ENCODE results near the gene STUM. TPM values are rescaled to one million over a fixed set of nuclear protein-coding genes. Genes with fewer than 3 reads are reported as not detected.
A peak's percentile ranks its signal among the peaks of the same experiment; 100 is the strongest.

The STUM gene
- total RNA-seq, 1 experiment from 2014 or later: 0.11 TPM

GRCh38 chr1:226658546-226659125, 110.1 kb downstream of the STUM start:
- Mint-ChIP-seq H3K27ac (peak overlapping the region in 2 of 3 experiments; percentile 65 to 81; a peak in 1 of 7 replicates), H3K27me3 (ENCODE audit: low read depth) (peaks cover 6% of the 10 kb centered on the region; the same call in 1 of the 2 replicates), H3K4me1 (peaks cover 69 to 75% of the 10 kb centered on the region in 2 experiments), H3K9me3 (no peaks in the 10 kb centered on the region), H3K36me3 (ENCODE audit: insufficient read depth in 1 of 3, low read depth in 3 of 3) (no peaks in the 10 kb centered on the region), H3K4me3 (no peak overlapping the region)
- Histone ChIP-seq H3K14ac (ENCODE audit: insufficient read depth, low read length) (no peak overlapping the region), H2BK15ac (ENCODE audit: low read depth, low read length) (no peak overlapping the region), H3K18ac (ENCODE audit: insufficient read length, low read depth, low read length) (no peak overlapping the region), H2AFZ (ENCODE audit: low read length) (no peak overlapping the region), H3K4ac (ENCODE audit: low read depth, low read length) (no peak overlapping the region), H3K27me3 (ENCODE audit: insufficient read depth, low read length) (no peaks in the 10 kb centered on the region), H4K20me1 (ENCODE audit: control insufficient read depth, insufficient read depth, insufficient read length) (no peaks in the 10 kb centered on the region), H2BK5ac (ENCODE audit: insufficient read length, low read length) (no peak overlapping the region), H3T11ph (ENCODE audit: low read length) (no peak overlapping the region), H4K8ac (replicated peaks; ENCODE audit: insufficient read length, low read depth, low read length) (no peak overlapping the region), H3K27ac (ENCODE audit: insufficient read length, low read depth, low read length) (no peak overlapping the region), H3K4me2 (ENCODE audit: insufficient read depth, insufficient read length, low read length) (no peak overlapping the region), H3K56ac (ENCODE audit: insufficient read length, low read depth, low read length) (no peak overlapping the region), H3K23ac (ENCODE audit: insufficient read length, low read depth, low read length) (no peak overlapping the region), H3K4me1 (ENCODE audit: insufficient read depth, low read length) (peaks cover 12% of the 10 kb centered on the region; the same call in 1 of the 2 replicates), H3K79me2 (ENCODE audit: insufficient read depth, low read length) (no peaks in the 10 kb centered on the region), H2BK12ac (ENCODE audit: insufficient read length, low read depth, low read length) (no peak overlapping the region), H2AK5ac (ENCODE audit: insufficient read length, low read length) (no peak overlapping the region), H4K91ac (ENCODE audit: insufficient read length, low read depth, low read length) (no peak overlapping the region), H2BK120ac (ENCODE audit: low read depth, low read length, poor library complexity, severe bottlenecking) (no peak overlapping the region), H3K23me2 (ENCODE audit: insufficient read length, low read depth, low read length, poor library complexity, severe bottlenecking) (no peaks in the 10 kb centered on the region), H3K9me3 (ENCODE audit: control insufficient read depth, low read depth, low read length) (no peaks in the 10 kb centered on the region), H3K9ac (ENCODE audit: extremely low read depth, insufficient read length, low read length) (no peak overlapping the region), H3K79me1 (ENCODE audit: insufficient read depth, low read depth, low read length, poor library complexity, severe bottlenecking) (no peaks in the 10 kb centered on the region), H2BK20ac (ENCODE audit: low read depth, low read length, poor library complexity, severe bottlenecking) (no peak overlapping the region), H4K5ac (ENCODE audit: insufficient read length, low read depth, low read length) (no peak overlapping the region)
- no peak for TF ChIP-seq CTCF (conservative IDR thresholded peaks at IDR 0.05)
- WGBS (ENCODE audit: extremely low coverage, insufficient read length, low lambda C conversion rate): no CpG with 5 or more reads among the region's 22 CpGs
- DNase-seq: no peak

Other genes starting within 250 kb of the STUM start
- gene LIN9, start 239.6 kb upstream of the STUM start, total RNA-seq (2021): 9.5 TPM in 2 replicates
- 331 and 337 TPM in 2 replicates for gene PARP1, start 140.7 kb upstream of the STUM start, total RNA-seq (2021)
- gene ITPKB, start 190.5 kb downstream of the STUM start, total RNA-seq (2021): 3.8 and 4.0 TPM in 2 replicates

All from H9 (cell line).